GM23338 (cell line): ENCODE data around the gene SRMS.

Experiments used
- CREB1 ChIP-seq: fragments of 250-450 bp; sonication (Bioruptor Pico); IDR thresholded peaks from 2 replicates; pipeline ENCODE4 v1.5.0; 2020; ENCODE audit warnings: low read depth, mild to moderate bottlenecking, moderate library complexity
- CTCF ChIP-seq, 2 experiments: fragments of 200-600 bp in 1 of 2; sonication (generic) in 1 of 2; conservative IDR thresholded peaks; 2 replicates each; pipeline versions ENCODE4 v1.5.1 to v1.6.1; 2016 to 2017; ENCODE audit warnings: antibody characterized with exemption in 2 of 2, low read depth in 2 of 2, mild to moderate bottlenecking in 2 of 2, moderate library complexity in 1 of 2
- ETS1 ChIP-seq: IDR thresholded peaks from 2 replicates; pipeline ENCODE4 v1.6.1; 2016; ENCODE audit warnings: antibody characterized with exemption
- EZH2 ChIP-seq: fragments of 200-600 bp; sonication (generic); IDR thresholded peaks from one replicate; pipeline ENCODE4 v1.8.0; 2017; ENCODE audit warnings: antibody characterized with exemption, mild to moderate bottlenecking, low read depth; ENCODE audit not compliant: unreplicated experiment
- EZH2phosphoT487 ChIP-seq: fragments of 200-600 bp; sonication (generic); IDR thresholded peaks from one replicate; pipeline ENCODE4 v1.8.1; 2018; ENCODE audit warnings: antibody characterized with exemption; ENCODE audit not compliant: unreplicated experiment
- JUNB ChIP-seq: IDR thresholded peaks from one replicate; pipeline ENCODE4 v1.6.1; 2016; ENCODE audit warnings: antibody characterized with exemption; ENCODE audit not compliant: unreplicated experiment
- NANOG ChIP-seq: IDR thresholded peaks from 2 replicates; pipeline ENCODE4 v1.6.1; 2016; ENCODE audit warnings: antibody characterized with exemption, borderline replicate concordance
- POLR2AphosphoS5 ChIP-seq: IDR thresholded peaks from 2 replicates; pipeline ENCODE4 v1.6.1; 2016; ENCODE audit warnings: antibody characterized with exemption, low read depth
- REST ChIP-seq: IDR thresholded peaks from one replicate; pipeline ENCODE4 v1.6.1; 2018; ENCODE audit warnings: antibody characterized with exemption; ENCODE audit not compliant: unreplicated experiment
- STAT1 ChIP-seq: IDR thresholded peaks from one replicate; pipeline ENCODE4 v1.6.1; 2016; ENCODE audit warnings: antibody characterized with exemption; ENCODE audit not compliant: unreplicated experiment
- ZNF114 ChIP-seq: fragments of 250-450 bp; sonication (Bioruptor Pico); IDR thresholded peaks from 2 replicates; pipeline ENCODE4 v1.5.0; 2020; ENCODE audit warnings: mild to moderate bottlenecking, moderate library complexity
- ZNF331 ChIP-seq: fragments of 250-450 bp; sonication (Bioruptor Pico); IDR thresholded peaks from 2 replicates; pipeline ENCODE4 v1.5.0; 2020; ENCODE audit warnings: low read depth, mild to moderate bottlenecking, moderate library complexity
- TF ChIP-seq, protein P1 (sequence below): fragments of 250-450 bp; sonication (Bioruptor Pico); IDR thresholded peaks from 2 replicates; pipeline ENCODE4 v1.5.0; 2020; ENCODE audit warnings: mild to moderate bottlenecking, moderate library complexity

DNA sequence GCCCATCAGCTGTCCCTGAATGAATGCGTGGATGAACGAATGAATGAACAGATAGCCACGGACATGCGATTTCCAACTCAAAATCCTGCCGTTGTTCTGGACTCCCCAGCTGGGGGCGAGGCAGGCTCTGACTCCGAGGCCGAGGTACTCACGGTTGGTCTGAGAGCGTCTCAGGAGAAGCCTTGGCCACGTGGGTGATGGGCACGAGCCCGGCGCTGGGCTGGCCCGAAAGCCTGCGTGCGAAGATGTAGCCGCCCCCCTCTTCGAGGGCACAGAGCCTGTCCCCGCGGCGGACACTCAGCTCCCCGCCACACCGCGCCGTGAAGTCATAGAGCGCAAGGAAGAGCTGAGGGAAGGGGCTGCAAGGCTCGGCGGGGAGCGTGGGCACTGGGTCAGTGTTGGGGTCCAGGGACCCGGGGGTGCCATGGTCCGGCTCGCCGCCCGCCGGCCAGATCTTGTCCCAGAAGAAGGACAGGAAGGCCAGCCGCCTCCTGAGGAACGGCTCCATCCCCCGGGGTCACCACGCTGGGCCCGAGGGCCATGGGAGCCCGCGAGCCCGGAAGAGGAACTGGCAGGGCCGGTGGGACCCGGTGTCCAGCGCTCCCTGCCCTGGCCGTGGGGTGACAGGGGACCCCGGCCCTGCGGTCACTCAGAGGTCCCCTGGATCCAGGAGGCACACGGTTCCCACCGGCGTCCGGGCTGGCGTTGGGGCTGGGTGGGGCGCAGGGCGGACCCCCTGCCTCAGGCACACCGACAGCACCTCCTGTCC lies 409 bp downstream of the SRMS start:
- no peak for TF ChIP-seq EZH2phosphoT487
- no peak for TF ChIP-seq CTCF (conservative IDR thresholded peaks at IDR 0.05; ENCODE audit: low read depth in 2 of 2)
- TF ChIP-seq ZNF331: no peak
- TF ChIP-seq POLR2AphosphoS5: no peak
- no peak for TF ChIP-seq EZH2
- no peak for TF ChIP-seq REST
- no peak for TF ChIP-seq CREB1 (CRISPR knock-in tag)
- no peak for TF ChIP-seq JUNB
- no peak for TF ChIP-seq STAT1
- no peak for TF ChIP-seq NANOG
- no peak for TF ChIP-seq ETS1
- TF ChIP-seq, protein P1, sequence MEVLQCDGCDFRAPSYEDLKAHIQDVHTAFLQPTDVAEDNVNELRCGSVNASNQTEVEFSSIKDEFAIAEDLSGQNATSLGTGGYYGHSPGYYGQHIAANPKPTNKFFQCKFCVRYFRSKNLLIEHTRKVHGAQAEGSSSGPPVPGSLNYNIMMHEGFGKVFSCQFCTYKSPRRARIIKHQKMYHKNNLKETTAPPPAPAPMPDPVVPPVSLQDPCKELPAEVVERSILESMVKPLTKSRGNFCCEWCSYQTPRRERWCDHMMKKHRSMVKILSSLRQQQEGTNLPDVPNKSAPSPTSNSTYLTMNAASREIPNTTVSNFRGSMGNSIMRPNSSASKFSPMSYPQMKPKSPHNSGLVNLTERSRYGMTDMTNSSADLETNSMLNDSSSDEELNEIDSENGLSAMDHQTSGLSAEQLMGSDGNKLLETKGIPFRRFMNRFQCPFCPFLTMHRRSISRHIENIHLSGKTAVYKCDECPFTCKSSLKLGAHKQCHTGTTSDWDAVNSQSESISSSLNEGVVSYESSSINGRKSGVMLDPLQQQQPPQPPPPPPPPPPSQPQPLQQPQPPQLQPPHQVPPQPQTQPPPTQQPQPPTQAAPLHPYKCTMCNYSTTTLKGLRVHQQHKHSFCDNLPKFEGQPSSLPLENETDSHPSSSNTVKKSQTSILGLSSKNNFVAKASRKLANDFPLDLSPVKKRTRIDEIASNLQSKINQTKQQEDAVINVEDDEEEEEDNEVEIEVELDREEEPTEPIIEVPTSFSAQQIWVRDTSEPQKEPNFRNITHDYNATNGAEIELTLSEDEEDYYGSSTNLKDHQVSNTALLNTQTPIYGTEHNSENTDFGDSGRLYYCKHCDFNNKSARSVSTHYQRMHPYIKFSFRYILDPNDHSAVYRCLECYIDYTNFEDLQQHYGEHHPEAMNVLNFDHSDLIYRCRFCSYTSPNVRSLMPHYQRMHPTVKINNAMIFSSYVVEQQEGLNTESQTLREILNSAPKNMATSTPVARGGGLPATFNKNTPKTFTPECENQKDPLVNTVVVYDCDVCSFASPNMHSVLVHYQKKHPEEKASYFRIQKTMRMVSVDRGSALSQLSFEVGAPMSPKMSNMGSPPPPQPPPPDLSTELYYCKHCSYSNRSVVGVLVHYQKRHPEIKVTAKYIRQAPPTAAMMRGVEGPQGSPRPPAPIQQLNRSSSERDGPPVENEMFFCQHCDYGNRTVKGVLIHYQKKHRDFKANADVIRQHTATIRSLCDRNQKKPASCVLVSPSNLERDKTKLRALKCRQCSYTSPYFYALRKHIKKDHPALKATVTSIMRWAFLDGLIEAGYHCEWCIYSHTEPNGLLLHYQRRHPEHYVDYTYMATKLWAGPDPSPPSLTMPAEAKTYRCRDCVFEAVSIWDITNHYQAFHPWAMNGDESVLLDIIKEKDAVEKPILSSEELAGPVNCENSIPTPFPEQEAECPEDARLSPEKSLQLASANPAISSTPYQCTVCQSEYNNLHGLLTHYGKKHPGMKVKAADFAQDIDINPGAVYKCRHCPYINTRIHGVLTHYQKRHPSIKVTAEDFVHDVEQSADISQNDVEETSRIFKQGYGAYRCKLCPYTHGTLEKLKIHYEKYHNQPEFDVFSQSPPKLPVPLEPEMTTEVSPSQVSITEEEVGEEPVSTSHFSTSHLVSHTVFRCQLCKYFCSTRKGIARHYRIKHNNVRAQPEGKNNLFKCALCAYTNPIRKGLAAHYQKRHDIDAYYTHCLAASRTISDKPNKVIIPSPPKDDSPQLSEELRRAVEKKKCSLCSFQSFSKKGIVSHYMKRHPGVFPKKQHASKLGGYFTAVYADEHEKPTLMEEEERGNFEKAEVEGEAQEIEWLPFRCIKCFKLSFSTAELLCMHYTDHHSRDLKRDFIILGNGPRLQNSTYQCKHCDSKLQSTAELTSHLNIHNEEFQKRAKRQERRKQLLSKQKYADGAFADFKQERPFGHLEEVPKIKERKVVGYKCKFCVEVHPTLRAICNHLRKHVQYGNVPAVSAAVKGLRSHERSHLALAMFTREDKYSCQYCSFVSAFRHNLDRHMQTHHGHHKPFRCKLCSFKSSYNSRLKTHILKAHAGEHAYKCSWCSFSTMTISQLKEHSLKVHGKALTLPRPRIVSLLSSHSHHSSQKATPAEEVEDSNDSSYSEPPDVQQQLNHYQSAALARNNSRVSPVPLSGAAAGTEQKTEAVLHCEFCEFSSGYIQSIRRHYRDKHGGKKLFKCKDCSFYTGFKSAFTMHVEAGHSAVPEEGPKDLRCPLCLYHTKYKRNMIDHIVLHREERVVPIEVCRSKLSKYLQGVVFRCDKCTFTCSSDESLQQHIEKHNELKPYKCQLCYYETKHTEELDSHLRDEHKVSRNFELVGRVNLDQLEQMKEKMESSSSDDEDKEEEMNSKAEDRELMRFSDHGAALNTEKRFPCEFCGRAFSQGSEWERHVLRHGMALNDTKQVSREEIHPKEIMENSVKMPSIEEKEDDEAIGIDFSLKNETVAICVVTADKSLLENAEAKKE (CRISPR knock-in tag): no peak
- TF ChIP-seq ZNF114 (CRISPR knock-in tag): no peak
